ENCODE measurements around the gene CNTNAP2.

CNTNAP2 gene

GRCh38 chr7:147978201-147978600 is 1861.6 kb downstream of the CNTNAP2 start:
- TF ChIP-seq ZNF645 (tag by site-specific recombination; IDR thresholded peaks at IDR 0.05) = no peak
- TF ChIP-seq ZNF658 (tag by site-specific recombination; IDR thresholded peaks at IDR 0.05) = no peak
- no peak for TF ChIP-seq PRDM10 (tag by site-specific recombination; IDR thresholded peaks at IDR 0.05)
- no peak for TF ChIP-seq ZNF514 (tag by site-specific recombination; IDR thresholded peaks at IDR 0.05)
- TF ChIP-seq ZNF112 (tag by site-specific recombination; IDR thresholded peaks at IDR 0.05) = no peak
- no peak for TF ChIP-seq ZNF473 (tag by site-specific recombination; IDR thresholded peaks at IDR 0.05)
- TF ChIP-seq TSHZ1 (tag by site-specific recombination; IDR thresholded peaks at IDR 0.05; ENCODE audit: borderline replicate concordance) = no peak
- no peak for TF ChIP-seq ZNF707 (tag by site-specific recombination; IDR thresholded peaks at IDR 0.05)
- TF ChIP-seq GLIS1 (tag by site-specific recombination; IDR thresholded peaks at IDR 0.05) = no peak
- no peak for TF ChIP-seq ZNF18 (tag by site-specific recombination; IDR thresholded peaks at IDR 0.05)
- no peak for TF ChIP-seq ZBTB48 (tag by site-specific recombination; IDR thresholded peaks at IDR 0.05)
- TF ChIP-seq ZNF37A (tag by site-specific recombination; IDR thresholded peaks at IDR 0.05) = no peak
- TF ChIP-seq ZNF335 (tag by site-specific recombination; conservative IDR thresholded peaks at IDR 0.05) = no peak
- no peak for TF ChIP-seq ZNF544 (tag by site-specific recombination; IDR thresholded peaks at IDR 0.05)
- no peak for TF ChIP-seq ZNF624 (tag by site-specific recombination; IDR thresholded peaks at IDR 0.05)
- TF ChIP-seq BCL11B (tag by site-specific recombination; IDR thresholded peaks at IDR 0.05; ENCODE audit: low read depth) = no peak
- no peak for TF ChIP-seq ZNF580 (tag by site-specific recombination; IDR thresholded peaks at IDR 0.05)
- no peak for TF ChIP-seq ZNF221 (tag by site-specific recombination; IDR thresholded peaks at IDR 0.05; ENCODE audit: borderline replicate concordance)
- Histone ChIP-seq H3K9me3 (ENCODE audit: control insufficient read depth, insufficient read depth, low read depth, low read length) (no peaks in the 10 kb centered on the region), H3K4me1 (ENCODE audit: control insufficient read depth, insufficient read depth, low read length) (no peaks in the 10 kb centered on the region), H3K36me3 (ENCODE audit: control insufficient read depth in 2 of 2, insufficient read depth in 1 of 2, low read length in 2 of 2) (no peaks in the 10 kb centered on the region), H3K27ac (ENCODE audit: extremely low read depth, low read depth, low read length) (no peak overlapping the region), H3K4me3 (ENCODE audit: low read depth, low read length) (no peak overlapping the region)
- POLR2A ChIA-PET = no interaction called here
- CTCF ChIA-PET = no interaction called here
